Panc1 (cell line): ENCODE results near the gene AP5M1.

Experiments
- POLR2AphosphoS5 ChIP-seq: IDR thresholded peaks from 2 replicates; pipeline ENCODE4 v1.6.1; 2012; ENCODE audit warnings: mild to moderate bottlenecking, low read depth, low read length, moderate library complexity
- SIN3A ChIP-seq: IDR thresholded peaks from 2 replicates; pipeline ENCODE4 v1.6.1; 2012; ENCODE audit warnings: low read depth, mild to moderate bottlenecking, low read length, moderate library complexity, borderline replicate concordance; ENCODE audit not compliant: insufficient read depth
- TCF7L2 ChIP-seq: IDR thresholded peaks from 2 replicates; pipeline ENCODE4 v1.6.1; 2011; ENCODE audit warnings: mild to moderate bottlenecking, low read depth, low read length, inconsistent platforms
- TF ChIP-seq, protein P1 (sequence below): fragments of 450-650 bp; IDR thresholded peaks from 2 replicates; pipeline ENCODE4 v1.5.1; 2017; ENCODE audit warnings: mild to moderate bottlenecking
- TF ChIP-seq, protein P2 (sequence below), 2 experiments: IDR thresholded peaks; 2 replicates each; pipeline ENCODE4 v1.6.1; 2011 to 2012; ENCODE audit warnings: low read depth in 2 of 2, control low read depth in 1 of 2, low read length in 1 of 2, mild to moderate bottlenecking in 1 of 2, moderate library complexity in 1 of 2; ENCODE audit not compliant: insufficient read depth in 1 of 2

- TF ChIP-seq, protein P1, sequence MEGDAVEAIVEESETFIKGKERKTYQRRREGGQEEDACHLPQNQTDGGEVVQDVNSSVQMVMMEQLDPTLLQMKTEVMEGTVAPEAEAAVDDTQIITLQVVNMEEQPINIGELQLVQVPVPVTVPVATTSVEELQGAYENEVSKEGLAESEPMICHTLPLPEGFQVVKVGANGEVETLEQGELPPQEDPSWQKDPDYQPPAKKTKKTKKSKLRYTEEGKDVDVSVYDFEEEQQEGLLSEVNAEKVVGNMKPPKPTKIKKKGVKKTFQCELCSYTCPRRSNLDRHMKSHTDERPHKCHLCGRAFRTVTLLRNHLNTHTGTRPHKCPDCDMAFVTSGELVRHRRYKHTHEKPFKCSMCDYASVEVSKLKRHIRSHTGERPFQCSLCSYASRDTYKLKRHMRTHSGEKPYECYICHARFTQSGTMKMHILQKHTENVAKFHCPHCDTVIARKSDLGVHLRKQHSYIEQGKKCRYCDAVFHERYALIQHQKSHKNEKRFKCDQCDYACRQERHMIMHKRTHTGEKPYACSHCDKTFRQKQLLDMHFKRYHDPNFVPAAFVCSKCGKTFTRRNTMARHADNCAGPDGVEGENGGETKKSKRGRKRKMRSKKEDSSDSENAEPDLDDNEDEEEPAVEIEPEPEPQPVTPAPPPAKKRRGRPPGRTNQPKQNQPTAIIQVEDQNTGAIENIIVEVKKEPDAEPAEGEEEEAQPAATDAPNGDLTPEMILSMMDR = no peak
- TF ChIP-seq POLR2AphosphoS5 (no peak), SIN3A (no peak), TCF7L2 (no peak)
- TF ChIP-seq, protein P2, sequence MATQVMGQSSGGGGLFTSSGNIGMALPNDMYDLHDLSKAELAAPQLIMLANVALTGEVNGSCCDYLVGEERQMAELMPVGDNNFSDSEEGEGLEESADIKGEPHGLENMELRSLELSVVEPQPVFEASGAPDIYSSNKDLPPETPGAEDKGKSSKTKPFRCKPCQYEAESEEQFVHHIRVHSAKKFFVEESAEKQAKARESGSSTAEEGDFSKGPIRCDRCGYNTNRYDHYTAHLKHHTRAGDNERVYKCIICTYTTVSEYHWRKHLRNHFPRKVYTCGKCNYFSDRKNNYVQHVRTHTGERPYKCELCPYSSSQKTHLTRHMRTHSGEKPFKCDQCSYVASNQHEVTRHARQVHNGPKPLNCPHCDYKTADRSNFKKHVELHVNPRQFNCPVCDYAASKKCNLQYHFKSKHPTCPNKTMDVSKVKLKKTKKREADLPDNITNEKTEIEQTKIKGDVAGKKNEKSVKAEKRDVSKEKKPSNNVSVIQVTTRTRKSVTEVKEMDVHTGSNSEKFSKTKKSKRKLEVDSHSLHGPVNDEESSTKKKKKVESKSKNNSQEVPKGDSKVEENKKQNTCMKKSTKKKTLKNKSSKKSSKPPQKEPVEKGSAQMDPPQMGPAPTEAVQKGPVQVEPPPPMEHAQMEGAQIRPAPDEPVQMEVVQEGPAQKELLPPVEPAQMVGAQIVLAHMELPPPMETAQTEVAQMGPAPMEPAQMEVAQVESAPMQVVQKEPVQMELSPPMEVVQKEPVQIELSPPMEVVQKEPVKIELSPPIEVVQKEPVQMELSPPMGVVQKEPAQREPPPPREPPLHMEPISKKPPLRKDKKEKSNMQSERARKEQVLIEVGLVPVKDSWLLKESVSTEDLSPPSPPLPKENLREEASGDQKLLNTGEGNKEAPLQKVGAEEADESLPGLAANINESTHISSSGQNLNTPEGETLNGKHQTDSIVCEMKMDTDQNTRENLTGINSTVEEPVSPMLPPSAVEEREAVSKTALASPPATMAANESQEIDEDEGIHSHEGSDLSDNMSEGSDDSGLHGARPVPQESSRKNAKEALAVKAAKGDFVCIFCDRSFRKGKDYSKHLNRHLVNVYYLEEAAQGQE (IDR thresholded peaks at IDR 0.05; ENCODE audit: insufficient read depth in 1 of 2, low read depth in 2 of 2, low read length in 1 of 2) = no peak
These were observed 26.5 kb downstream of the AP5M1 start for GRCh38 chr14:57295239-57295638.
